WTC11 (cell line): ENCODE measurements around the gene LIF. TPM values are rescaled to one million over a fixed set of nuclear protein-coding genes. Genes with fewer than 3 reads are reported as not detected.

ENCODE experiments used
- ATAC-seq: fragments of 200-7000 bp; cut with Tn5 transposase; 2 replicates; pipeline ENCODE4 v1.10.0; 2021; ENCODE audit warnings: mild to moderate bottlenecking, moderate library complexity
- CTCF ChIA-PET: fragments of 300-600 bp; sonication (Branson Sonifier 250); formaldehyde crosslinking; loops from one replicate; lab custom pipeline; 2021; ENCODE audit warnings: antibody characterized with exemption; lab: Charles Lee
- POLR2A ChIA-PET: fragments of 350-600 bp; sonication (Branson Sonifier 250); formaldehyde crosslinking; loops from one replicate; lab custom pipeline; 2021; ENCODE audit warnings: antibody characterized with exemption; lab: Charles Lee
- DNase-seq: peaks from one replicate; pipeline ENCODE4 v3.0.0; 2021; ENCODE audit warnings: low spot score
- H3K27ac Mint-ChIP-seq: 2 replicates; pipeline ENCODE4 v1.8.0; 2021; ENCODE audit warnings: mixed read lengths
- H3K27me3 Mint-ChIP-seq: 2 replicates; pipeline ENCODE4 v1.8.0; 2021; ENCODE audit warnings: low read depth, mild to moderate bottlenecking, moderate library complexity, mixed read lengths
- H3K36me3 Mint-ChIP-seq: 2 replicates; pipeline ENCODE4 v1.8.0; 2021; ENCODE audit warnings: mixed read lengths
- H3K4me1 Mint-ChIP-seq: 2 replicates; pipeline ENCODE4 v1.8.0; 2022; ENCODE audit warnings: mixed read lengths
- H3K4me3 Mint-ChIP-seq: 2 replicates; pipeline ENCODE4 v1.8.0; 2021; ENCODE audit warnings: mild to moderate bottlenecking, moderate library complexity, mixed read lengths
- H3K9me3 Mint-ChIP-seq: 2 replicates; pipeline ENCODE4 v1.8.0; 2021; ENCODE audit warnings: mixed read lengths
- CREB1 ChIP-seq: sonication (generic); formaldehyde crosslinking; IDR thresholded peaks from 2 replicates; pipeline ENCODE4 v1.8.0; 2023; ENCODE audit warnings: mild to moderate bottlenecking, missing genetic modification reagents
- E2F5 ChIP-seq: sonication (generic); formaldehyde crosslinking; IDR thresholded peaks from 2 replicates; pipeline ENCODE4 v1.8.1; 2022; ENCODE audit warnings: mild to moderate bottlenecking, moderate library complexity, missing genetic modification reagents
- ERG ChIP-seq: fragments of 250-450 bp; sonication (Bioruptor Pico); IDR thresholded peaks from 2 replicates; pipeline ENCODE4 v1.8.0; 2021; ENCODE audit warnings: mild to moderate bottlenecking
- FOXK1 ChIP-seq: sonication (generic); formaldehyde crosslinking; IDR thresholded peaks from 2 replicates; pipeline ENCODE4 v1.8.0; 2022; ENCODE audit warnings: mild to moderate bottlenecking, moderate library complexity, missing genetic modification reagents
- GRHL2 ChIP-seq: fragments of 250-450 bp; sonication (Bioruptor Pico); IDR thresholded peaks from 2 replicates; pipeline ENCODE4 v1.8.0; 2022; ENCODE audit warnings: mild to moderate bottlenecking, moderate library complexity; ENCODE audit not compliant: insufficient replicate concordance, severe bottlenecking
- IRF1 ChIP-seq: sonication (generic); formaldehyde crosslinking; IDR thresholded peaks from 2 replicates; pipeline ENCODE4 v1.8.0; 2023; ENCODE audit warnings: missing genetic modification reagents
- MYBL2 ChIP-seq: sonication (generic); formaldehyde crosslinking; IDR thresholded peaks from 2 replicates; pipeline ENCODE4 v1.8.1; 2023; ENCODE audit warnings: mild to moderate bottlenecking, moderate library complexity, missing genetic modification reagents
- NR2C2 ChIP-seq: sonication (generic); formaldehyde crosslinking; IDR thresholded peaks from 2 replicates; pipeline ENCODE4 v1.8.0; 2022; ENCODE audit warnings: mild to moderate bottlenecking, missing genetic modification reagents
- SMAD3 ChIP-seq: sonication (generic); formaldehyde crosslinking; IDR thresholded peaks from 2 replicates; pipeline ENCODE4 v1.8.0; 2022; ENCODE audit warnings: missing genetic modification reagents, mild to moderate bottlenecking, borderline replicate concordance
- SOX15 ChIP-seq: fragments of 250-450 bp; sonication (Bioruptor Pico); IDR thresholded peaks from 2 replicates; pipeline ENCODE4 v1.9.0; 2021; ENCODE audit warnings: mild to moderate bottlenecking
- SP1 ChIP-seq: sonication (generic); formaldehyde crosslinking; conservative IDR thresholded peaks from 2 replicates; pipeline ENCODE4 v1.8.1; 2022; ENCODE audit warnings: missing genetic modification reagents
- TEAD1 ChIP-seq: sonication (generic); formaldehyde crosslinking; IDR thresholded peaks from 2 replicates; pipeline ENCODE4 v1.8.0; 2022; ENCODE audit warnings: mild to moderate bottlenecking, missing genetic modification reagents
- TEAD4 ChIP-seq: sonication (generic); formaldehyde crosslinking; IDR thresholded peaks from 2 replicates; pipeline ENCODE4 v1.8.0; 2022; ENCODE audit warnings: mild to moderate bottlenecking, missing genetic modification reagents
- TP53 ChIP-seq: sonication (generic); formaldehyde crosslinking; IDR thresholded peaks from 2 replicates; pipeline ENCODE4 v1.8.1; 2023; ENCODE audit warnings: mild to moderate bottlenecking, missing genetic modification reagents
- ZMAT4 ChIP-seq: fragments of 250-450 bp; sonication (Bioruptor Pico); IDR thresholded peaks from 2 replicates; pipeline ENCODE4 v1.9.0; 2021; ENCODE audit warnings: mild to moderate bottlenecking
- ZNF281 ChIP-seq: sonication (generic); formaldehyde crosslinking; IDR thresholded peaks from 2 replicates; pipeline ENCODE4 v1.8.0; 2023; ENCODE audit warnings: mild to moderate bottlenecking, missing genetic modification reagents
- ZNF317 ChIP-seq: sonication (generic); formaldehyde crosslinking; IDR thresholded peaks from 2 replicates; pipeline ENCODE4 v1.8.1; 2023; ENCODE audit warnings: low read depth, mild to moderate bottlenecking, moderate library complexity, missing genetic modification reagents, borderline replicate concordance
- ZNF396 ChIP-seq: fragments of 250-450 bp; sonication (Bioruptor Pico); IDR thresholded peaks from 2 replicates; pipeline ENCODE4 v1.8.0; 2021; ENCODE audit warnings: mild to moderate bottlenecking, moderate library complexity, borderline replicate concordance
- total RNA-seq: library from RNA; stranded (reverse); gene quantifications from 3 replicates; pipeline ENCODE4 v1.2.3, GENCODE V29; 2021
- TF ChIP-seq, protein P1 (sequence below): sonication (generic); formaldehyde crosslinking; IDR thresholded peaks from 2 replicates; pipeline ENCODE4 v1.8.0; 2023; ENCODE audit warnings: missing genetic modification reagents, mild to moderate bottlenecking, borderline replicate concordance
- TF ChIP-seq, protein P2 (sequence below): fragments of 250-450 bp; sonication (Bioruptor Pico); IDR thresholded peaks from 2 replicates; pipeline ENCODE4 v2.1.2; 2022; ENCODE audit warnings: mild to moderate bottlenecking, moderate library complexity
- TF ChIP-seq, protein P3 (sequence below): fragments of 250-450 bp; sonication (Bioruptor Pico); IDR thresholded peaks from 2 replicates; pipeline ENCODE4 v1.9.0; 2021; ENCODE audit warnings: moderate library complexity, mild to moderate bottlenecking, inconsistent platforms, borderline replicate concordance

LIF gene
- total RNA-seq, 1 experiment from 2014 or later = 7.2 TPM

GRCh38 chr22:30246814-30247376 lies 336 bp upstream of the LIF start:
- ChIA-PET POLR2A (no interaction called here), CTCF (interaction anchor here (1.8 kb wide), 1 partner anchor 42 kb away, joined by 7 read pairs; the partner anchor contains the start of gene CASTOR1)
- Mint-ChIP-seq H3K27me3 (no peaks in the 10 kb centered on the region), H3K27ac (no peak overlapping the region), H3K36me3 (peaks cover 12% of the 10 kb centered on the region; the same call in 1 of the 2 replicates), H3K9me3 (no peaks in the 10 kb centered on the region), H3K4me1 (peaks cover 40% of the 10 kb centered on the region), H3K4me3 (peak overlapping the region; percentile 76)
- TF ChIP-seq GRHL2 (CRISPR knock-in tag) (no peak), SP1 (CRISPR knock-in tag) (no peak), FOXK1 (CRISPR knock-in tag) (no peak), TEAD4 (CRISPR knock-in tag) (no peak), MYBL2 (CRISPR knock-in tag) (no peak), NR2C2 (no peak), ZNF396 (CRISPR knock-in tag) (no peak), SOX15 (no peak), IRF1 (CRISPR knock-in tag) (no peak), E2F5 (CRISPR knock-in tag) (no peak), CREB1 (CRISPR knock-in tag) (no peak)
- TF ChIP-seq, protein P1, sequence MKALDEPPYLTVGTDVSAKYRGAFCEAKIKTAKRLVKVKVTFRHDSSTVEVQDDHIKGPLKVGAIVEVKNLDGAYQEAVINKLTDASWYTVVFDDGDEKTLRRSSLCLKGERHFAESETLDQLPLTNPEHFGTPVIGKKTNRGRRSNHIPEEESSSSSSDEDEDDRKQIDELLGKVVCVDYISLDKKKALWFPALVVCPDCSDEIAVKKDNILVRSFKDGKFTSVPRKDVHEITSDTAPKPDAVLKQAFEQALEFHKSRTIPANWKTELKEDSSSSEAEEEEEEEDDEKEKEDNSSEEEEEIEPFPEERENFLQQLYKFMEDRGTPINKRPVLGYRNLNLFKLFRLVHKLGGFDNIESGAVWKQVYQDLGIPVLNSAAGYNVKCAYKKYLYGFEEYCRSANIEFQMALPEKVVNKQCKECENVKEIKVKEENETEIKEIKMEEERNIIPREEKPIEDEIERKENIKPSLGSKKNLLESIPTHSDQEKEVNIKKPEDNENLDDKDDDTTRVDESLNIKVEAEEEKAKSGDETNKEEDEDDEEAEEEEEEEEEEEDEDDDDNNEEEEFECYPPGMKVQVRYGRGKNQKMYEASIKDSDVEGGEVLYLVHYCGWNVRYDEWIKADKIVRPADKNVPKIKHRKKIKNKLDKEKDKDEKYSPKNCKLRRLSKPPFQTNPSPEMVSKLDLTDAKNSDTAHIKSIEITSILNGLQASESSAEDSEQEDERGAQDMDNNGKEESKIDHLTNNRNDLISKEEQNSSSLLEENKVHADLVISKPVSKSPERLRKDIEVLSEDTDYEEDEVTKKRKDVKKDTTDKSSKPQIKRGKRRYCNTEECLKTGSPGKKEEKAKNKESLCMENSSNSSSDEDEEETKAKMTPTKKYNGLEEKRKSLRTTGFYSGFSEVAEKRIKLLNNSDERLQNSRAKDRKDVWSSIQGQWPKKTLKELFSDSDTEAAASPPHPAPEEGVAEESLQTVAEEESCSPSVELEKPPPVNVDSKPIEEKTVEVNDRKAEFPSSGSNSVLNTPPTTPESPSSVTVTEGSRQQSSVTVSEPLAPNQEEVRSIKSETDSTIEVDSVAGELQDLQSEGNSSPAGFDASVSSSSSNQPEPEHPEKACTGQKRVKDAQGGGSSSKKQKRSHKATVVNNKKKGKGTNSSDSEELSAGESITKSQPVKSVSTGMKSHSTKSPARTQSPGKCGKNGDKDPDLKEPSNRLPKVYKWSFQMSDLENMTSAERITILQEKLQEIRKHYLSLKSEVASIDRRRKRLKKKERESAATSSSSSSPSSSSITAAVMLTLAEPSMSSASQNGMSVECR (CRISPR knock-in tag) = no peak
- TF ChIP-seq, protein P2, sequence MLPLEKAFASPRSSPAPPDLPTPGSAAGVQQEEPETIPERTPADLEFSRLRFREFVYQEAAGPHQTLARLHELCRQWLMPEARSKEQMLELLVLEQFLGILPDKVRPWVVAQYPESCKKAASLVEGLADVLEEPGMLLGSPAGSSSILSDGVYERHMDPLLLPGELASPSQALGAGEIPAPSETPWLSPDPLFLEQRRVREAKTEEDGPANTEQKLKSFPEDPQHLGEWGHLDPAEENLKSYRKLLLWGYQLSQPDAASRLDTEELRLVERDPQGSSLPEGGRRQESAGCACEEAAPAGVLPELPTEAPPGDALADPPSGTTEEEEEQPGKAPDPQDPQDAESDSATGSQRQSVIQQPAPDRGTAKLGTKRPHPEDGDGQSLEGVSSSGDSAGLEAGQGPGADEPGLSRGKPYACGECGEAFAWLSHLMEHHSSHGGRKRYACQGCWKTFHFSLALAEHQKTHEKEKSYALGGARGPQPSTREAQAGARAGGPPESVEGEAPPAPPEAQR (CRISPR knock-in tag) = no peak
- ATAC-seq = no peak
- DNase-seq = no peak

- Mint-ChIP-seq H3K4me3 (peak overlapping the region; percentile 84), H3K4me1 (peaks cover 40% of the 10 kb centered on the region), H3K36me3 (peaks cover 12% of the 10 kb centered on the region; the same call in 1 of the 2 replicates), H3K9me3 (no peaks in the 10 kb centered on the region), H3K27ac (no peak overlapping the region), H3K27me3 (no peaks in the 10 kb centered on the region)
- peak; percentile 63 for ATAC-seq
- ChIA-PET CTCF (interaction anchor here (0.7 to 1.8 kb wide), 6 partner anchors 10 to 180 kb away, joined by 3 to 7 read pairs (median 4); partner anchors contain the start of genes CASTOR1 and MTFP1), POLR2A (interaction anchor here (0.7 kb wide), 1 partner anchor 45 kb away, joined by 3 read pairs; no protein-coding TSS in a partner anchor)
- DNase-seq = peak; percentile 38
- TF ChIP-seq, protein P3, sequence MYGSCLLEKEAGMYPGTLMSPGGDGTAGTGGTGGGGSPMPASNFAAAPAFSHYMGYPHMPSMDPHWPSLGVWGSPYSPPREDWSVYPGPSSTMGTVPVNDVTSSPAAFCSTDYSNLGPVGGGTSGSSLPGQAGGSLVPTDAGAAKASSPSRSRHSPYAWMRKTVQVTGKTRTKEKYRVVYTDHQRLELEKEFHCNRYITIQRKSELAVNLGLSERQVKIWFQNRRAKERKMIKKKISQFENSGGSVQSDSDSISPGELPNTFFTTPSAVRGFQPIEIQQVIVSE (CRISPR knock-in tag) = no peak
- TF ChIP-seq ZMAT4 (CRISPR knock-in tag) (no peak), TP53 (CRISPR knock-in tag) (peak; percentile 93), ZNF281 (no peak), ERG (CRISPR knock-in tag) (no peak), ZNF317 (CRISPR knock-in tag) (no peak), TEAD1 (CRISPR knock-in tag) (no peak), SMAD3 (CRISPR knock-in tag) (no peak)
These were observed 1.2 kb downstream of the LIF start for GRCh38 chr22:30245181-30245984.
